HFFc6 (cell line): ENCODE results near the gene EPB41L3. TPM values are rescaled to one million over a fixed set of nuclear protein-coding genes. Genes with fewer than 3 reads are reported as not detected.

Experiments used
- DNase-seq: peaks from one replicate; pipeline ENCODE4 v3.0.0-alpha.2; 2018
- H3K27ac Mint-ChIP-seq: 2 replicates; pipeline ENCODE4 v1.8.0; 2020; ENCODE audit warnings: mild to moderate bottlenecking, mixed read lengths
- H3K27me3 Mint-ChIP-seq: 2 replicates; pipeline ENCODE4 v1.8.0; 2021; ENCODE audit warnings: mild to moderate bottlenecking, moderate library complexity, mixed read lengths; ENCODE audit not compliant: insufficient read depth
- H3K36me3 Mint-ChIP-seq: 2 replicates; pipeline ENCODE4 v1.8.0; 2021; ENCODE audit warnings: low read depth, mixed read lengths
- H3K4me1 Mint-ChIP-seq: 2 replicates; pipeline ENCODE4 v1.8.0; 2020; ENCODE audit warnings: low read depth, mixed read lengths
- H3K4me3 Mint-ChIP-seq: 2 replicates; pipeline ENCODE4 v1.8.0; 2020; ENCODE audit warnings: mild to moderate bottlenecking, moderate library complexity, mixed read lengths
- H3K9me3 Mint-ChIP-seq: 2 replicates; pipeline ENCODE4 v1.8.0; 2020; ENCODE audit warnings: mild to moderate bottlenecking, mixed read lengths
- CTCF ChIP-seq: fragments of 200-600 bp; sonication (generic); IDR thresholded peaks from 2 replicates; pipeline ENCODE4 v1.5.0; 2021; ENCODE audit warnings: antibody characterized with exemption, mild to moderate bottlenecking
- total RNA-seq, 6 experiments: library from RNA; stranded (reverse); fragmentation: NEBNext Ultra II Directional; extraction: Animal tissue kit (Norgen Biotek cat#: 25700); gene quantifications; 2 replicates in 1 of 6; 3 replicates in 5 of 6; pipeline ENCODE4 v1.2.3, GENCODE V29; 2021

EPB41L3 gene
- total RNA-seq, 6 experiments from 2014 or later, result 1.3 to 17.0 (median 1.8) TPM

- Mint-ChIP-seq H3K4me3 (no peak overlapping the region), H3K36me3 (no peaks in the 10 kb centered on the region), H3K27me3 (no peaks in the 10 kb centered on the region; the same call in 1 of the 2 replicates), H3K4me1 (no peaks in the 10 kb centered on the region; the same call in 1 of the 2 replicates), H3K9me3 (peaks cover 30% of the 10 kb centered on the region), H3K27ac (no peak overlapping the region)
- no peak for DNase-seq
- TF ChIP-seq CTCF, result no peak
These were observed 13.1 kb downstream of the EPB41L3 start for GRCh38 chr18:5530629-5531178.

- no peaks in the 10 kb centered on the region; the same call in 1 of the 2 replicates for H3K27me3 Mint-ChIP-seq
- DNase-seq, result no peak
- no peak overlapping the region for H3K27ac Mint-ChIP-seq
- H3K36me3 Mint-ChIP-seq, result no peaks in the 10 kb centered on the region
- no peak overlapping the region for H3K4me3 Mint-ChIP-seq
- H3K9me3 Mint-ChIP-seq, result peaks cover 20% of the 10 kb centered on the region
- TF ChIP-seq CTCF, result no peak
- H3K4me1 Mint-ChIP-seq, result no peaks in the 10 kb centered on the region; the same call in 1 of the 2 replicates
These were observed 14.3 kb downstream of the EPB41L3 start for GRCh38 chr18:5529471-5529870.

GRCh38 chr18:5527603-5528002 is 16.2 kb downstream of the EPB41L3 start:
- H3K9me3 Mint-ChIP-seq, result peaks cover 20% of the 10 kb centered on the region
- H3K36me3 Mint-ChIP-seq, result no peaks in the 10 kb centered on the region
- H3K27ac Mint-ChIP-seq, result no peak overlapping the region
- H3K4me3 Mint-ChIP-seq, result no peak overlapping the region
- no peak for TF ChIP-seq CTCF
- no peaks in the 10 kb centered on the region; the same call in 1 of the 2 replicates for H3K4me1 Mint-ChIP-seq
- DNase-seq, result peak; percentile 45
- H3K27me3 Mint-ChIP-seq, result no peaks in the 10 kb centered on the region; the same call in 1 of the 2 replicates

GRCh38 chr18:5524660-5525059 is 19.1 kb downstream of the EPB41L3 start:
- no peak overlapping the region for H3K4me3 Mint-ChIP-seq
- no peak overlapping the region for H3K27ac Mint-ChIP-seq
- H3K4me1 Mint-ChIP-seq, result no peaks in the 10 kb centered on the region; the same call in 1 of the 2 replicates
- DNase-seq, result no peak
- no peak for TF ChIP-seq CTCF
- no peaks in the 10 kb centered on the region; the same call in 1 of the 2 replicates for H3K27me3 Mint-ChIP-seq
- no peaks in the 10 kb centered on the region for H3K36me3 Mint-ChIP-seq
- H3K9me3 Mint-ChIP-seq, result peaks cover 4% of the 10 kb centered on the region

- no peak for DNase-seq
- no peak for TF ChIP-seq CTCF
- Mint-ChIP-seq H3K4me3 (no peak overlapping the region), H3K4me1 (no peaks in the 10 kb centered on the region), H3K27me3 (no peaks in the 10 kb centered on the region), H3K36me3 (peaks cover 12% of the 10 kb centered on the region; the same call in 1 of the 2 replicates), H3K9me3 (peaks cover 23% of the 10 kb centered on the region; the same call in 1 of the 2 replicates), H3K27ac (no peak overlapping the region)
These were observed 22.8 kb downstream of the EPB41L3 start for GRCh38 chr18:5521000-5521399.
